Mesenchymal stem cell (in vitro differentiated cells and primary cell): ENCODE data around the gene TDRD9.

Experiments used
- DNase-seq: peaks from one replicate; pipeline ENCODE4 v3.0.0-alpha.2; 2013
- H2AFZ ChIP-seq: one replicate; pipeline ENCODE4 v1.6.1; 2013; ENCODE audit warnings: low read depth, mild to moderate bottlenecking, control low read depth, inconsistent platforms, low read length, moderate library complexity
- H2AK5ac ChIP-seq: 2 replicates; pipeline ENCODE4 v1.6.1; 2013; ENCODE audit warnings: low read length, moderate library complexity, mild to moderate bottlenecking, inconsistent platforms; ENCODE audit not compliant: severe bottlenecking
- H2BK120ac ChIP-seq: one replicate; pipeline ENCODE4 v1.6.1; 2013; ENCODE audit warnings: low read depth, mild to moderate bottlenecking, inconsistent platforms, low read length, moderate library complexity
- H2BK12ac ChIP-seq, 2 experiments: one replicate each; pipeline ENCODE4 v1.6.1; 2013; ENCODE audit warnings: inconsistent platforms in 2 of 2, low read length in 2 of 2, mild to moderate bottlenecking in 2 of 2, moderate library complexity in 2 of 2, control low read depth in 1 of 2
- H2BK15ac ChIP-seq: one replicate; pipeline ENCODE4 v1.6.1; 2013; ENCODE audit warnings: mild to moderate bottlenecking, low read depth, inconsistent platforms; ENCODE audit not compliant: poor library complexity, severe bottlenecking
- H2BK5ac ChIP-seq: 2 replicates; pipeline ENCODE4 v1.6.1; 2013; ENCODE audit warnings: low read depth, mild to moderate bottlenecking, low read length, control low read depth, inconsistent platforms; ENCODE audit not compliant: poor library complexity, severe bottlenecking
- H3K14ac ChIP-seq, 2 experiments: one replicate each; pipeline ENCODE4 v1.6.1; 2013; ENCODE audit warnings: inconsistent platforms in 2 of 2, low read length in 2 of 2, control low read depth in 1 of 2, mild to moderate bottlenecking in 1 of 2, moderate library complexity in 1 of 2
- H3K18ac ChIP-seq, 2 experiments: one replicate each; pipeline ENCODE4 v1.6.1; 2013; ENCODE audit warnings: inconsistent platforms in 2 of 2, low read length in 2 of 2, control low read depth in 1 of 2, low read depth in 1 of 2, mild to moderate bottlenecking in 1 of 2
- H3K23ac ChIP-seq, 2 experiments: one replicate each; pipeline ENCODE4 v1.6.1; 2013; ENCODE audit warnings: inconsistent platforms in 2 of 2, low read length in 2 of 2, mild to moderate bottlenecking in 2 of 2, moderate library complexity in 2 of 2, control low read depth in 1 of 2
- H3K27ac ChIP-seq: 2 replicates; pipeline ENCODE4 v1.5.1; 2013; ENCODE audit warnings: mild to moderate bottlenecking, moderate library complexity, low read length, control low read depth, inconsistent platforms; ENCODE audit not compliant: poor library complexity, severe bottlenecking
- H3K27me3 ChIP-seq, 2 experiments: 2 replicates each; pipeline versions ENCODE4 v1.6.1 to v1.7.0; 2013; ENCODE audit warnings: low read length in 2 of 2, mild to moderate bottlenecking in 2 of 2, moderate library complexity in 2 of 2, control low read depth in 1 of 2, inconsistent platforms in 1 of 2; ENCODE audit not compliant: control insufficient read depth in 1 of 2, insufficient read depth in 1 of 2
- H3K36me3 ChIP-seq, 2 experiments: 2 replicates each; pipeline versions ENCODE4 v1.6.1 to v1.7.0; 2013; ENCODE audit warnings: low read length in 2 of 2, control low read depth in 1 of 2, inconsistent platforms in 1 of 2, low read depth in 1 of 2, mild to moderate bottlenecking in 1 of 2; ENCODE audit not compliant: insufficient read depth in 2 of 2, control insufficient read depth in 1 of 2
- H3K4ac ChIP-seq, 2 experiments: one replicate each; pipeline ENCODE4 v1.6.1; 2013; ENCODE audit warnings: inconsistent platforms in 2 of 2, low read length in 2 of 2, mild to moderate bottlenecking in 2 of 2, moderate library complexity in 2 of 2, control low read depth in 1 of 2, low read depth in 1 of 2
- H3K4me1 ChIP-seq: 2 replicates; pipeline ENCODE4 v1.6.1; 2013; ENCODE audit warnings: low read depth, low read length, control low read depth; ENCODE audit not compliant: control insufficient read depth, insufficient read depth
- H3K4me2 ChIP-seq: 2 replicates; pipeline ENCODE4 v1.6.1; 2013; ENCODE audit warnings: low read length, mild to moderate bottlenecking, inconsistent platforms; ENCODE audit not compliant: poor library complexity, severe bottlenecking
- H3K4me3 ChIP-seq, 2 experiments: 2 replicates each; pipeline versions ENCODE4 v1.5.1 to v1.7.0; 2013; ENCODE audit warnings: low read length in 2 of 2, mild to moderate bottlenecking in 2 of 2, control low read depth in 1 of 2, low read depth in 1 of 2; ENCODE audit not compliant: insufficient read depth in 1 of 2
- H3K79me1 ChIP-seq: replicated peaks from 2 replicates; pipeline ENCODE4 v1.6.1; 2013; ENCODE audit warnings: mild to moderate bottlenecking, control low read depth, low read length, inconsistent platforms; ENCODE audit not compliant: poor library complexity, severe bottlenecking
- H3K9ac ChIP-seq: 2 replicates; pipeline ENCODE4 v1.7.0; 2013; ENCODE audit warnings: mild to moderate bottlenecking, low read length, moderate library complexity
- H3K9me3 ChIP-seq: 2 replicates; pipeline ENCODE4 v1.7.0; 2013; ENCODE audit warnings: mild to moderate bottlenecking, low read length; ENCODE audit not compliant: control insufficient read depth
- H4K8ac ChIP-seq: one replicate; pipeline ENCODE4 v1.6.1; 2013; ENCODE audit warnings: inconsistent platforms, mild to moderate bottlenecking, low read length, moderate library complexity
- H4K91ac ChIP-seq: one replicate; pipeline ENCODE4 v1.6.1; 2013; ENCODE audit warnings: mild to moderate bottlenecking, low read length, inconsistent platforms
- WGBS: methylation state at CpG from one replicate; pipeline ENCODE4 v1.1.7; 2013; ENCODE audit warnings: mixed read lengths; 5-methylcytosine and 5-hydroxymethylcytosine counted together

TDRD9 gene

DNA sequence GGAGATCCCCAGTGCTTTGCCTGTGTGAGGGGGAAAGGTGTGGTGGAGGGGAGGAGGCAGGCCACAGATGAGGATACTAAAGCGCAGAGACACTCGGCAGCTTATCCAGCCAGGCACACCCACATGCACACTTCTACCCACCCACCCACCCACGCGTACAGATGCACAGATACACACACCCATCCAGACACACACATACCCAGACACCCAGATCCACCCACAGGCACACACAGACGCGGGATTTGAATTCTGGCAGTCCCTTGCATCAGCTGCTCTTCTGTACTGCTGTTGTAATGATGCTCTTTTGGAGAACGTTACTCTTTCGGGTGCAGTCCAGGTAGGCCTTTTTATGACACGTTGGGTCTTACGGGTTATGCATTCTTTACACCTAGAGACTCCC lies 69.8 kb downstream of the TDRD9 start:
- Histone ChIP-seq H2AFZ (no peak overlapping the region), H3K18ac (no peak overlapping the region), H2BK5ac (no peak overlapping the region)

GRCh38 chr14:103999795-104000440 lies 71.7 kb downstream of the TDRD9 start:
- H3K9ac ChIP-seq: no peak overlapping the region
- H3K27me3 ChIP-seq: peaks cover 15 to 32% of the 10 kb centered on the region in 2 experiments
- H4K91ac ChIP-seq: no peak overlapping the region
- no peak overlapping the region for H3K4ac ChIP-seq
- no peak overlapping the region for H2BK5ac ChIP-seq
- H3K9me3 ChIP-seq: no peaks in the 10 kb centered on the region
- no peak overlapping the region for H3K23ac ChIP-seq
- H2BK12ac ChIP-seq: no peak overlapping the region
- no peaks in the 10 kb centered on the region for H3K79me1 ChIP-seq
- H3K27ac ChIP-seq: no peak overlapping the region
- H3K4me1 ChIP-seq: no peaks in the 10 kb centered on the region
- no peak overlapping the region for H3K4me2 ChIP-seq
- no peaks in the 10 kb centered on the region for H3K36me3 ChIP-seq
- no peak overlapping the region for H3K18ac ChIP-seq
- no peak overlapping the region for H2BK15ac ChIP-seq
- no peak overlapping the region for H2AK5ac ChIP-seq
- H3K14ac ChIP-seq: no peak overlapping the region
- no peak overlapping the region for H2AFZ ChIP-seq
- DNase-seq: no peak
- no peak overlapping the region for H3K4me3 ChIP-seq
- H4K8ac ChIP-seq: no peak overlapping the region
- WGBS: 95% methylated on average over 5 of the region's 7 CpGs
- H2BK120ac ChIP-seq: no peak overlapping the region

More for the DNA sequence above, 69.8 kb downstream of the TDRD9 start:
- Histone ChIP-seq H3K23ac (no peak overlapping the region), H3K4me2 (no peak overlapping the region), H4K8ac (no peak overlapping the region), H2AK5ac (no peak overlapping the region), H2BK120ac (no peak overlapping the region), H3K79me1 (no peaks in the 10 kb centered on the region), H3K4ac (no peak overlapping the region), H4K91ac (no peak overlapping the region), H3K36me3 (no peaks in the 10 kb centered on the region), H3K14ac (no peak overlapping the region), H3K4me1 (no peaks in the 10 kb centered on the region), H2BK12ac (no peak overlapping the region), H3K9me3 (no peaks in the 10 kb centered on the region), H3K9ac (no peak overlapping the region), H3K4me3 (no peak overlapping the region), H3K27ac (no peak overlapping the region), H2BK15ac (peak overlapping the region; percentile 67), H3K27me3 (peaks cover 19 to 44% of the 10 kb centered on the region in 2 experiments)
- WGBS: 83% methylated on average over 9 of the region's 10 CpGs
- DNase-seq: no peak

GRCh38 chr14:104001003-104001402 lies 72.7 kb downstream of the TDRD9 start:
- 89% methylated on average over 3 of the region's 4 CpGs for WGBS
- Histone ChIP-seq H3K27me3 (peaks cover 12 to 22% of the 10 kb centered on the region in 2 experiments), H3K23ac (no peak overlapping the region), H4K8ac (no peak overlapping the region), H3K4me2 (no peak overlapping the region), H2BK15ac (no peak overlapping the region), H4K91ac (no peak overlapping the region), H3K79me1 (no peaks in the 10 kb centered on the region), H2BK5ac (no peak overlapping the region), H2BK12ac (no peak overlapping the region), H3K27ac (no peak overlapping the region), H2AFZ (no peak overlapping the region), H3K9me3 (no peaks in the 10 kb centered on the region), H3K14ac (no peak overlapping the region), H2BK120ac (no peak overlapping the region), H3K4me1 (no peaks in the 10 kb centered on the region), H3K18ac (no peak overlapping the region), H3K4me3 (no peak overlapping the region), H3K4ac (no peak overlapping the region), H2AK5ac (no peak overlapping the region), H3K36me3 (no peaks in the 10 kb centered on the region), H3K9ac (no peak overlapping the region)
- DNase-seq: no peak

DNA sequence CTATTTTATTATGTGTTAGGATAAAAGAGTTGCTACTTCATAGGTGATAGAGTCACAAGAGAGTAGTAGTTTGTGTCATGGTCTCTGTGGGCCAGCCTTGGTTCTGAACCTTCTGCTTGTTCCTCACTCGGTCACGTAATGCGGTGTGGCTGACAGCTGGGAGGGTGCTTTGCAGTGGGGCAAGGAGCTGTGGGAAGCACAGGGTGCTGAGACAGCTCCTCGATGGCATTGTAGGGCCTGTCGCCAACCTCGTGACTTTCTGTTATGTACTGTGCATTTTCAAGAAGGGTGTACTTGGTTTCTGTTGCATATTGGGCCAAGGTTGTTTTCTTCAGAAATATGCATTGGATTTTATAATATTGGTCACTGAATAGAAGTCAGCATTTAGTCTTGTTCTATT lies 75.4 kb downstream of the TDRD9 start:
- H2BK5ac ChIP-seq: no peak overlapping the region
- WGBS: 84% methylated on average over 6 of the region's 6 CpGs
- no peak overlapping the region for H3K18ac ChIP-seq
- no peak for DNase-seq
- no peak overlapping the region for H2AFZ ChIP-seq
- H2BK15ac ChIP-seq: no peak overlapping the region
- no peak overlapping the region for H3K14ac ChIP-seq
- no peak overlapping the region for H3K23ac ChIP-seq
- H3K4ac ChIP-seq: no peak overlapping the region
- no peak overlapping the region for H3K4me2 ChIP-seq
- H3K4me3 ChIP-seq: no peak overlapping the region
- no peak overlapping the region for H2BK120ac ChIP-seq
- H3K36me3 ChIP-seq: no peaks in the 10 kb centered on the region
- H2BK12ac ChIP-seq: no peak overlapping the region
- H3K9ac ChIP-seq: no peak overlapping the region
- H3K27me3 ChIP-seq: peaks cover 0 to 4% of the 10 kb centered on the region in 2 experiments
- H4K8ac ChIP-seq: no peak overlapping the region
- H4K91ac ChIP-seq: no peak overlapping the region
- H3K27ac ChIP-seq: no peak overlapping the region
- no peaks in the 10 kb centered on the region for H3K79me1 ChIP-seq
- no peaks in the 10 kb centered on the region for H3K4me1 ChIP-seq
- H2AK5ac ChIP-seq: no peak overlapping the region
- H3K9me3 ChIP-seq: no peaks in the 10 kb centered on the region
